OCI-LY1 (cell line): Measurements from ENCODE around the gene ANKRD13C.

Experiments used
- H2AFZ ChIP-seq: fragments of 200-600 bp; sonication (generic), shearing (Covaris generic); 2 replicates; pipeline ENCODE4 v1.6.0; 2014; ENCODE audit warnings: antibody characterized with exemption, mild to moderate bottlenecking, low read length
- H3F3A ChIP-seq: fragments of 200-600 bp; sonication (generic), shearing (Covaris generic); 2 replicates; pipeline ENCODE4 v1.6.0; 2014; ENCODE audit warnings: mild to moderate bottlenecking, antibody characterized with exemption, low read length, moderate library complexity; ENCODE audit not compliant: insufficient read depth
- H3K27ac ChIP-seq: fragments of 200-600 bp; sonication (generic); 2 replicates; pipeline ENCODE4 v1.5.1; 2014; ENCODE audit warnings: low read length, mixed run types, mild to moderate bottlenecking, low read depth; ENCODE audit not compliant: poor library complexity, severe bottlenecking
- H3K27me3 ChIP-seq: fragments of 200-600 bp; sonication (generic); 2 replicates; pipeline ENCODE4 v1.6.0; 2014; ENCODE audit warnings: antibody characterized with exemption, mild to moderate bottlenecking, low read length, moderate library complexity; ENCODE audit not compliant: insufficient read depth
- H3K36me3 ChIP-seq: fragments of 200-600 bp; sonication (generic); 2 replicates; pipeline ENCODE4 v1.6.1; 2014; ENCODE audit warnings: mild to moderate bottlenecking, antibody characterized with exemption, low read length, moderate library complexity, mixed read lengths; ENCODE audit not compliant: insufficient read depth
- H3K4me1 ChIP-seq: fragments of 200-600 bp; sonication (generic); 2 replicates; pipeline ENCODE4 v1.5.1; 2014; ENCODE audit warnings: mild to moderate bottlenecking, low read length, moderate library complexity; ENCODE audit not compliant: insufficient read depth, severe bottlenecking
- H3K4me2 ChIP-seq: fragments of 200-600 bp; sonication (generic), shearing (Covaris generic); 2 replicates; pipeline ENCODE4 v1.6.1; 2014; ENCODE audit warnings: low read length
- H3K4me3 ChIP-seq: fragments of 200-600 bp; sonication (generic); 2 replicates; pipeline ENCODE4 v1.5.1; 2014; ENCODE audit warnings: low read length, low read depth, mild to moderate bottlenecking, mixed read lengths; ENCODE audit not compliant: poor library complexity, severe bottlenecking
- H3K79me2 ChIP-seq: fragments of 200-600 bp; shearing (Covaris generic); 2 replicates; pipeline ENCODE4 v1.6.1; 2016; ENCODE audit warnings: mixed run types, low read length, mixed read lengths; ENCODE audit not compliant: insufficient read depth
- H3K9ac ChIP-seq: fragments of 200-600 bp; sonication (generic), shearing (Covaris generic); 2 replicates; pipeline ENCODE4 v1.6.1; 2014; ENCODE audit warnings: mild to moderate bottlenecking, low read length, mixed read lengths
- H3K9me2 ChIP-seq: fragments of 200-600 bp; sonication (generic), shearing (Covaris generic); 2 replicates; pipeline ENCODE4 v1.6.1; 2014; ENCODE audit warnings: low read depth, mild to moderate bottlenecking, low read length, mixed read lengths
- H3K9me3 ChIP-seq: fragments of 200-600 bp; shearing (Covaris generic); 2 replicates; pipeline ENCODE4 v1.6.1; 2014; ENCODE audit warnings: low read length, mixed read lengths
- H4K20me1 ChIP-seq: fragments of 200-600 bp; sonication (generic), shearing (Covaris generic); 2 replicates; pipeline ENCODE4 v1.6.0; 2016; ENCODE audit warnings: mild to moderate bottlenecking, low read length; ENCODE audit not compliant: insufficient read depth
- EZH2 ChIP-seq: fragments of 200-600 bp; sonication (generic), shearing (Covaris generic); IDR thresholded peaks from 2 replicates; pipeline ENCODE4 v1.8.0; 2017; ENCODE audit warnings: borderline replicate concordance, mixed run types, mild to moderate bottlenecking, antibody characterized with exemption, low read length, moderate library complexity, mixed read lengths
- TF ChIP-seq, protein P1 (sequence below): fragments of 200-600 bp; sonication (generic), shearing (Covaris generic); IDR thresholded peaks from 2 replicates; pipeline ENCODE4 v1.5.1; 2017; ENCODE audit warnings: mild to moderate bottlenecking, antibody characterized with exemption, low read length, moderate library complexity, mixed read lengths

The ANKRD13C gene

DNA sequence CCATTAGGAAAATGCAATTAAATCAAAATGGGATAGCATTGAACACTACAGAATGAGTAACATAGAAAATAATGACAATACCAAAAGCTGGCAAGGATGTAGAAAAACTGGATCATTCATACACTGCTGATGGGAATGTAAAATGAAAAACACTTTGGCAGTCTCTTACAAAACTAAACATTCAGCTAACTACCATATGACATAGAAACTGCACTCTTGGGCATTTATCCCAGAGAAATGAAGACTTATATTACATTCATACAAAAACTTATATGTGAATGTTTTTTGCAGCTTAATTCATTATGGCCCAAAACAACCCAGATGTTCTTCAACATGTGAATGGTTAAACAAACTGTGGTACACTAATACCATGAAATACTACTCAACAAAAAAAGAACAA lies 66.4 kb downstream of the ANKRD13C start:
- Histone ChIP-seq H3K9me2 (no peaks in the 10 kb centered on the region), H3K4me2 (no peak overlapping the region), H3K27ac (no peak overlapping the region), H3K36me3 (peaks cover 36% of the 10 kb centered on the region), H3K27me3 (no peaks in the 10 kb centered on the region), H4K20me1 (no peaks in the 10 kb centered on the region), H3F3A (no peaks in the 10 kb centered on the region), H3K9me3 (no peaks in the 10 kb centered on the region), H3K79me2 (no peaks in the 10 kb centered on the region), H3K9ac (no peak overlapping the region), H2AFZ (no peak overlapping the region), H3K4me1 (no peaks in the 10 kb centered on the region), H3K4me3 (no peak overlapping the region)
- TF ChIP-seq, protein P1, sequence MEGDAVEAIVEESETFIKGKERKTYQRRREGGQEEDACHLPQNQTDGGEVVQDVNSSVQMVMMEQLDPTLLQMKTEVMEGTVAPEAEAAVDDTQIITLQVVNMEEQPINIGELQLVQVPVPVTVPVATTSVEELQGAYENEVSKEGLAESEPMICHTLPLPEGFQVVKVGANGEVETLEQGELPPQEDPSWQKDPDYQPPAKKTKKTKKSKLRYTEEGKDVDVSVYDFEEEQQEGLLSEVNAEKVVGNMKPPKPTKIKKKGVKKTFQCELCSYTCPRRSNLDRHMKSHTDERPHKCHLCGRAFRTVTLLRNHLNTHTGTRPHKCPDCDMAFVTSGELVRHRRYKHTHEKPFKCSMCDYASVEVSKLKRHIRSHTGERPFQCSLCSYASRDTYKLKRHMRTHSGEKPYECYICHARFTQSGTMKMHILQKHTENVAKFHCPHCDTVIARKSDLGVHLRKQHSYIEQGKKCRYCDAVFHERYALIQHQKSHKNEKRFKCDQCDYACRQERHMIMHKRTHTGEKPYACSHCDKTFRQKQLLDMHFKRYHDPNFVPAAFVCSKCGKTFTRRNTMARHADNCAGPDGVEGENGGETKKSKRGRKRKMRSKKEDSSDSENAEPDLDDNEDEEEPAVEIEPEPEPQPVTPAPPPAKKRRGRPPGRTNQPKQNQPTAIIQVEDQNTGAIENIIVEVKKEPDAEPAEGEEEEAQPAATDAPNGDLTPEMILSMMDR, result no peak
- TF ChIP-seq EZH2, result no peak

- H3K79me2 ChIP-seq, result no peaks in the 10 kb centered on the region
- no peaks in the 10 kb centered on the region for H3K4me1 ChIP-seq
- no peak overlapping the region for H3K4me2 ChIP-seq
- H3K9me2 ChIP-seq, result no peaks in the 10 kb centered on the region
- H3K36me3 ChIP-seq, result peaks cover 26% of the 10 kb centered on the region
- H3F3A ChIP-seq, result no peaks in the 10 kb centered on the region
- no peaks in the 10 kb centered on the region for H3K9me3 ChIP-seq
- H3K9ac ChIP-seq, result no peak overlapping the region
- H3K27ac ChIP-seq, result no peak overlapping the region
- no peaks in the 10 kb centered on the region for H3K27me3 ChIP-seq
- H2AFZ ChIP-seq, result no peak overlapping the region
- H4K20me1 ChIP-seq, result no peaks in the 10 kb centered on the region
- no peak overlapping the region for H3K4me3 ChIP-seq
- TF ChIP-seq, protein P1, result no peak
- no peak for TF ChIP-seq EZH2
Measured at GRCh38 chr1:70286453-70286852, 68.1 kb downstream of the ANKRD13C start.

DNA sequence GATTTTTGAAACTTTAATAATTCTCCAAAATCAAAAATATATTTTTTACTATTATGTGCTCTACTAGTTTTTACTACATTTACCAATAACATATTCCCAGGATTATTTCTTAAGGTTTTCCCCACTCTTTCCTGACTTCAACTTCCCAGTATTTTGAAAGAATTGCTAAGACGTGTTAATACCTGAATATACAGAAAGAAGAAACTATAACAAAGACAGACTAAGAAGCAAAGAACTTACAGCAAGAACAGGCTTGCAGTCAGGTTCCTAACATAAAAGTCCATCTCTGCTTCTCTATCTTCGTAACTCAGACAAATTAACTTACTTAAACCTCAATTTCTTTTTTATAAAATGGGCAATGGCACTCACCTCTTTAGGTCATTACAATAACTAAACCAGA lies 70.2 kb downstream of the ANKRD13C start:
- H3F3A ChIP-seq, result no peaks in the 10 kb centered on the region
- H3K9me3 ChIP-seq, result no peaks in the 10 kb centered on the region
- H2AFZ ChIP-seq, result no peak overlapping the region
- no peaks in the 10 kb centered on the region for H3K27me3 ChIP-seq
- no peak for TF ChIP-seq EZH2
- TF ChIP-seq, protein P1, result no peak
- H3K4me2 ChIP-seq, result no peak overlapping the region
- no peak overlapping the region for H3K27ac ChIP-seq
- H3K4me1 ChIP-seq, result no peaks in the 10 kb centered on the region
- no peaks in the 10 kb centered on the region for H3K79me2 ChIP-seq
- no peaks in the 10 kb centered on the region for H3K9me2 ChIP-seq
- no peak overlapping the region for H3K4me3 ChIP-seq
- no peak overlapping the region for H3K9ac ChIP-seq
- H3K36me3 ChIP-seq, result peaks cover 7% of the 10 kb centered on the region
- H4K20me1 ChIP-seq, result no peaks in the 10 kb centered on the region
